HCT116 (cell line): ENCODE measurements around the gene IFIT1. TPM values are rescaled to one million over a fixed set of nuclear protein-coding genes. Genes with fewer than 3 reads are reported as not detected.

Source experiments
- ATAC-seq: fragments of 200-7000 bp; cut with Tn5 transposase; 2 replicates; pipeline ENCODE4 v1.9.1; 2020; ENCODE audit warnings: mild to moderate bottlenecking, moderate library complexity
- BruUV-seq: library from RNA; stranded (reverse); fragments of 400-500 nt; replicated peaks from 2 replicates; lab custom pipeline; 2021; lab: Mats Ljungman, UMichigan
- CTCF ChIA-PET: fragments of 300-600 bp; sonication (Branson Sonifier 250); formaldehyde crosslinking; loops from one replicate; lab custom pipeline; 2021; ENCODE audit warnings: antibody characterized with exemption; lab: Charles Lee
- POLR2A ChIA-PET: fragments of 300-600, 350-600 bp; sonication (Branson Sonifier 250); formaldehyde crosslinking; loops from one replicate; lab custom pipeline; 2021; ENCODE audit warnings: antibody characterized with exemption; lab: Charles Lee
- RAD21 ChIA-PET, 2 experiments: fragments of 300-600 bp; sonication (Branson Sonifier 250); formaldehyde crosslinking; loops; one replicate each; lab custom pipeline; 2023; ENCODE audit warnings: low total read pairs in 2 of 2; ENCODE audit not compliant: uncharacterized antibody in 2 of 2, unreplicated experiment in 2 of 2, low non-redundant PET in 1 of 2; lab: Charles Lee
- DNase-seq: peaks from one replicate; pipeline ENCODE4 v3.0.0-alpha.2; 2010; ENCODE audit warnings: low read depth, low spot score
- H2AFZ ChIP-seq: fragments of 200-600 bp; shearing (Covaris generic), sonication (generic); 2 replicates; pipeline ENCODE4 v1.6.1; 2017; ENCODE audit warnings: low read depth, mixed run types, mixed read lengths, antibody characterized with exemption, low read length; ENCODE audit not compliant: poor library complexity, severe bottlenecking
- H3K27ac ChIP-seq: 2 replicates; pipeline ENCODE4 v1.5.1; 2012; ENCODE audit warnings: low read depth, low read length
- H3K27me3 ChIP-seq: fragments of 200-600 bp; sonication (generic); 2 replicates; pipeline ENCODE4 v1.6.1; 2016; ENCODE audit warnings: mixed run types, low read length, mixed read lengths; ENCODE audit not compliant: insufficient read depth
- H3K36me3 ChIP-seq, 2 experiments: fragments of 200-500 bp in 1 of 2; fragments of 200-600 bp in 1 of 2; sonication (Bioruptor generic) in 1 of 2; sonication (generic) in 1 of 2; 2 replicates each; pipeline versions ENCODE4 v1.5.1 to v1.6.1; 2014 to 2016; ENCODE audit warnings: low read length in 2 of 2, inconsistent platforms in 1 of 2, mixed read lengths in 1 of 2, mixed run types in 1 of 2; ENCODE audit not compliant: insufficient read depth in 2 of 2, control insufficient read depth in 1 of 2
- H3K4me1 ChIP-seq, 2 experiments: fragments of 200-600 bp in 1 of 2; sonication (generic) in 1 of 2; 2 replicates each; pipeline versions ENCODE4 v1.5.1 to v1.6.1; 2012 to 2017; ENCODE audit warnings: low read length in 2 of 2, inconsistent platforms in 1 of 2, mild to moderate bottlenecking in 1 of 2, mixed read lengths in 1 of 2, mixed run types in 1 of 2, moderate library complexity in 1 of 2; ENCODE audit not compliant: insufficient read depth in 2 of 2, control insufficient read depth in 1 of 2
- H3K4me2 ChIP-seq: fragments of 200-600 bp; sonication (generic); 2 replicates; pipeline ENCODE4 v1.6.1; 2017; ENCODE audit warnings: mixed run types, low read length, mixed read lengths
- H3K4me3 ChIP-seq, 2 experiments: fragments of 200-600 bp in 1 of 2; sonication (generic) in 1 of 2; replicated peaks in 1 of 2; 2 replicates each; pipeline ENCODE4 v1.5.1; 2011 to 2016; ENCODE audit warnings: low read length in 2 of 2, control low read depth in 1 of 2, low read depth in 1 of 2, mild to moderate bottlenecking in 1 of 2, mixed read lengths in 1 of 2, mixed run types in 1 of 2
- H3K79me2 ChIP-seq: fragments of 200-600 bp; sonication (generic); 2 replicates; pipeline ENCODE4 v1.6.1; 2017; ENCODE audit warnings: mild to moderate bottlenecking, mixed run types, low read length, moderate library complexity, mixed read lengths; ENCODE audit not compliant: insufficient read depth
- H3K9ac ChIP-seq: fragments of 200-600 bp; sonication (generic); 2 replicates; pipeline ENCODE4 v1.6.1; 2016; ENCODE audit warnings: low read length, mixed read lengths
- H3K9me2 ChIP-seq: fragments of 200-600 bp; sonication (generic), shearing (Covaris generic); 2 replicates; pipeline ENCODE4 v1.6.1; 2017; ENCODE audit warnings: mixed run types, mild to moderate bottlenecking, moderate library complexity; ENCODE audit not compliant: insufficient read depth
- H3K9me3 ChIP-seq, 2 experiments: fragments of 200-500 bp in 1 of 2; fragments of 200-600 bp in 1 of 2; sonication (Bioruptor generic) in 1 of 2; sonication (generic) in 1 of 2; 2 replicates each; pipeline ENCODE4 v1.6.1; 2014 to 2017; ENCODE audit warnings: low read length in 2 of 2, mixed read lengths in 2 of 2, inconsistent platforms in 1 of 2, low read depth in 1 of 2, mild to moderate bottlenecking in 1 of 2, mixed run types in 1 of 2, moderate library complexity in 1 of 2; ENCODE audit not compliant: control insufficient read depth in 1 of 2, insufficient read depth in 1 of 2
- H4K20me1 ChIP-seq: fragments of 200-600 bp; sonication (generic), shearing (Covaris generic); 2 replicates; pipeline ENCODE4 v1.6.1; 2017; ENCODE audit warnings: mixed run types, mild to moderate bottlenecking, moderate library complexity; ENCODE audit not compliant: insufficient read depth
- CBX3 ChIP-seq: IDR thresholded peaks from 2 replicates; pipeline ENCODE4 v1.6.1; 2012; ENCODE audit warnings: low read depth
- CEBPB ChIP-seq: IDR thresholded peaks from 2 replicates; pipeline ENCODE4 v1.6.1; 2012; ENCODE audit warnings: low read depth
- EGR1 ChIP-seq: IDR thresholded peaks from 2 replicates; pipeline ENCODE4 v1.6.1; 2012; ENCODE audit warnings: low read depth
- EZH2phosphoT487 ChIP-seq: fragments of 200-600 bp; IDR thresholded peaks from 2 replicates; pipeline ENCODE4 v1.6.1; 2018; ENCODE audit warnings: antibody characterized with exemption, borderline replicate concordance
- POLR2AphosphoS5 ChIP-seq: IDR thresholded peaks from 2 replicates; pipeline ENCODE4 v1.6.1; 2011; ENCODE audit warnings: mild to moderate bottlenecking, low read depth, low read length, moderate library complexity
- RAD21 ChIP-seq: IDR thresholded peaks from 2 replicates; pipeline ENCODE4 v1.6.1; 2012; ENCODE audit warnings: low read depth, mild to moderate bottlenecking
- SIN3A ChIP-seq: IDR thresholded peaks from 2 replicates; pipeline ENCODE4 v1.6.1; 2012; ENCODE audit warnings: low read depth
- SP1 ChIP-seq: IDR thresholded peaks from 2 replicates; pipeline ENCODE4 v1.6.1; 2012; ENCODE audit warnings: low read depth
- SRF ChIP-seq: IDR thresholded peaks from 2 replicates; pipeline ENCODE4 v1.6.1; 2012; ENCODE audit warnings: low read depth
- TCF7L2 ChIP-seq: IDR thresholded peaks from 2 replicates; pipeline ENCODE4 v1.7.0; 2011; ENCODE audit warnings: borderline replicate concordance, inconsistent platforms; ENCODE audit not compliant: insufficient read depth, insufficient read length; ENCODE audit errors: extremely low read depth
- YY1 ChIP-seq: IDR thresholded peaks from 2 replicates; pipeline ENCODE4 v1.6.1; 2011; ENCODE audit warnings: low read length, low read depth, moderate library complexity, mild to moderate bottlenecking; ENCODE audit not compliant: insufficient replicate concordance; ENCODE audit errors: extremely low read depth
- ZFX ChIP-seq: fragments of 450-650 bp; IDR thresholded peaks from 2 replicates; pipeline ENCODE4 v1.6.1; 2017
- ZNF274 ChIP-seq: fragments of 200-500 bp; sonication (Bioruptor generic); IDR thresholded peaks from 2 replicates; pipeline ENCODE4 v1.6.1; 2014; ENCODE audit warnings: mild to moderate bottlenecking, low read depth, low read length, inconsistent platforms
- intact Hi-C: fragments of 100-400 bp; cut with micrococcal nuclease; formaldehyde crosslinking; loops from 2 replicates; pipeline ENCODE4 v1.10.0; 2022
- total RNA-seq: library from RNA; stranded (reverse); gene quantifications from one replicate; pipeline ENCODE4 v1.2.1, GENCODE V29; 2021; ENCODE audit not compliant: unreplicated experiment
- TF ChIP-seq, protein P1 (sequence below): IDR thresholded peaks from 2 replicates; pipeline ENCODE4 v1.6.1; 2012
- TF ChIP-seq, protein P2 (sequence below): IDR thresholded peaks from 2 replicates; pipeline ENCODE4 v1.6.1; 2012; ENCODE audit warnings: low read depth
- TF ChIP-seq, protein P3 (sequence below), 3 experiments: fragments of 200-600 bp in 1 of 3; sonication (generic) in 1 of 3; IDR thresholded peaks in 2 of 3; conservative IDR thresholded peaks in 1 of 3; 2 replicates each; pipeline ENCODE4 v1.5.1; 2012 to 2017; ENCODE audit warnings: low read depth in 2 of 3, low read length in 2 of 3, antibody characterized with exemption in 1 of 3, borderline replicate concordance in 1 of 3, control low read depth in 1 of 3, mild to moderate bottlenecking in 1 of 3, mixed read lengths in 1 of 3, mixed run types in 1 of 3, moderate library complexity in 1 of 3; ENCODE audit not compliant: insufficient read depth in 1 of 3
- TF ChIP-seq, protein P4 (sequence below): IDR thresholded peaks from 2 replicates; pipeline ENCODE4 v1.6.1; 2012

The IFIT1 gene
- total RNA-seq, 1 experiment from 2014 or later, result 3.6 TPM

DNA sequence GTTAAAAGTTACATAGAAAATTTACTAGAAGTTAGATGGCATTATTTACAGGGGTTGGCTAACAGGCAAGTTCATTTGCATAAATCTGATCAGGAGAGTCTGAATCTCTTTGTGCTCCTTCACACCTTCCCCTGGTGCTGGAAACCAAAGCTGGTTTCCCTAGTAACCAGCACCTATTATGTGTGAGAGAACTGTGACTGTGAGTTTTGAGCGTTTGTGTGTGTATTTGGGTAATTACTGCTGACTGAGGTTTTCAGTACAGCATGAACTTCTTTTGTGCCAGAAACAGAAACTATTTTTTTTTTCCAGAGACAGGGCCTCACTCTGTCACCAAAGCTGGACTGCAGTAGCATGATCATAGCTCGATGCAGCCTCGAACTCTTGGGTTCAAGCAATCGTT, 24.9 kb upstream of the IFIT1 start:
- Histone ChIP-seq H3K4me3 (no peak overlapping the region), H3K79me2 (no peaks in the 10 kb centered on the region), H2AFZ (no peak overlapping the region), H4K20me1 (no peaks in the 10 kb centered on the region), H3K4me1 (no peaks in the 10 kb centered on the region), H3K27me3 (no peaks in the 10 kb centered on the region), H3K9me2 (no peaks in the 10 kb centered on the region), H3K9me3 (no peaks in the 10 kb centered on the region), H3K27ac (no peak overlapping the region), H3K4me2 (no peak overlapping the region), H3K9ac (no peak overlapping the region), H3K36me3 (no peaks in the 10 kb centered on the region)
- POLR2A ChIA-PET, result no interaction called here
- CTCF ChIA-PET, result no interaction called here
- DNase-seq (no peak), ATAC-seq (no peak)
- TF ChIP-seq, protein P1, sequence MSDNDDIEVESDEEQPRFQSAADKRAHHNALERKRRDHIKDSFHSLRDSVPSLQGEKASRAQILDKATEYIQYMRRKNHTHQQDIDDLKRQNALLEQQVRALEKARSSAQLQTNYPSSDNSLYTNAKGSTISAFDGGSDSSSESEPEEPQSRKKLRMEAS, result no peak
- no peak for TF ChIP-seq SIN3A
- TF ChIP-seq, protein P2, sequence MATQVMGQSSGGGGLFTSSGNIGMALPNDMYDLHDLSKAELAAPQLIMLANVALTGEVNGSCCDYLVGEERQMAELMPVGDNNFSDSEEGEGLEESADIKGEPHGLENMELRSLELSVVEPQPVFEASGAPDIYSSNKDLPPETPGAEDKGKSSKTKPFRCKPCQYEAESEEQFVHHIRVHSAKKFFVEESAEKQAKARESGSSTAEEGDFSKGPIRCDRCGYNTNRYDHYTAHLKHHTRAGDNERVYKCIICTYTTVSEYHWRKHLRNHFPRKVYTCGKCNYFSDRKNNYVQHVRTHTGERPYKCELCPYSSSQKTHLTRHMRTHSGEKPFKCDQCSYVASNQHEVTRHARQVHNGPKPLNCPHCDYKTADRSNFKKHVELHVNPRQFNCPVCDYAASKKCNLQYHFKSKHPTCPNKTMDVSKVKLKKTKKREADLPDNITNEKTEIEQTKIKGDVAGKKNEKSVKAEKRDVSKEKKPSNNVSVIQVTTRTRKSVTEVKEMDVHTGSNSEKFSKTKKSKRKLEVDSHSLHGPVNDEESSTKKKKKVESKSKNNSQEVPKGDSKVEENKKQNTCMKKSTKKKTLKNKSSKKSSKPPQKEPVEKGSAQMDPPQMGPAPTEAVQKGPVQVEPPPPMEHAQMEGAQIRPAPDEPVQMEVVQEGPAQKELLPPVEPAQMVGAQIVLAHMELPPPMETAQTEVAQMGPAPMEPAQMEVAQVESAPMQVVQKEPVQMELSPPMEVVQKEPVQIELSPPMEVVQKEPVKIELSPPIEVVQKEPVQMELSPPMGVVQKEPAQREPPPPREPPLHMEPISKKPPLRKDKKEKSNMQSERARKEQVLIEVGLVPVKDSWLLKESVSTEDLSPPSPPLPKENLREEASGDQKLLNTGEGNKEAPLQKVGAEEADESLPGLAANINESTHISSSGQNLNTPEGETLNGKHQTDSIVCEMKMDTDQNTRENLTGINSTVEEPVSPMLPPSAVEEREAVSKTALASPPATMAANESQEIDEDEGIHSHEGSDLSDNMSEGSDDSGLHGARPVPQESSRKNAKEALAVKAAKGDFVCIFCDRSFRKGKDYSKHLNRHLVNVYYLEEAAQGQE, result no peak
- TF ChIP-seq CBX3, result no peak
- no peak for TF ChIP-seq POLR2AphosphoS5
- TF ChIP-seq YY1, result no peak
- TF ChIP-seq ZNF274, result no peak
- TF ChIP-seq, protein P3, sequence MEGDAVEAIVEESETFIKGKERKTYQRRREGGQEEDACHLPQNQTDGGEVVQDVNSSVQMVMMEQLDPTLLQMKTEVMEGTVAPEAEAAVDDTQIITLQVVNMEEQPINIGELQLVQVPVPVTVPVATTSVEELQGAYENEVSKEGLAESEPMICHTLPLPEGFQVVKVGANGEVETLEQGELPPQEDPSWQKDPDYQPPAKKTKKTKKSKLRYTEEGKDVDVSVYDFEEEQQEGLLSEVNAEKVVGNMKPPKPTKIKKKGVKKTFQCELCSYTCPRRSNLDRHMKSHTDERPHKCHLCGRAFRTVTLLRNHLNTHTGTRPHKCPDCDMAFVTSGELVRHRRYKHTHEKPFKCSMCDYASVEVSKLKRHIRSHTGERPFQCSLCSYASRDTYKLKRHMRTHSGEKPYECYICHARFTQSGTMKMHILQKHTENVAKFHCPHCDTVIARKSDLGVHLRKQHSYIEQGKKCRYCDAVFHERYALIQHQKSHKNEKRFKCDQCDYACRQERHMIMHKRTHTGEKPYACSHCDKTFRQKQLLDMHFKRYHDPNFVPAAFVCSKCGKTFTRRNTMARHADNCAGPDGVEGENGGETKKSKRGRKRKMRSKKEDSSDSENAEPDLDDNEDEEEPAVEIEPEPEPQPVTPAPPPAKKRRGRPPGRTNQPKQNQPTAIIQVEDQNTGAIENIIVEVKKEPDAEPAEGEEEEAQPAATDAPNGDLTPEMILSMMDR (IDR thresholded peaks at IDR 0.05 in 2 of 3, conservative IDR thresholded peaks at IDR 0.05 in 1 of 3; ENCODE audit: borderline replicate concordance in 1 of 3, insufficient read depth in 1 of 3, low read depth in 2 of 3, low read length in 2 of 3), result no peak
- TF ChIP-seq, protein P4, sequence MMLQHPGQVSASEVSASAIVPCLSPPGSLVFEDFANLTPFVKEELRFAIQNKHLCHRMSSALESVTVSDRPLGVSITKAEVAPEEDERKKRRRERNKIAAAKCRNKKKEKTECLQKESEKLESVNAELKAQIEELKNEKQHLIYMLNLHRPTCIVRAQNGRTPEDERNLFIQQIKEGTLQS, result no peak
- no peak for TF ChIP-seq EZH2phosphoT487
- TF ChIP-seq EGR1, result no peak
- TF ChIP-seq CEBPB, result no peak
- TF ChIP-seq ZFX, result no peak
- no peak for TF ChIP-seq SRF
- TF ChIP-seq TCF7L2, result no peak
- no peak for TF ChIP-seq RAD21
- no peak for TF ChIP-seq SP1
- RAD21 ChIA-PET, result interaction anchor here in 1 of 2 experiments (0.6 kb wide), 1 partner anchor 16 kb away, joined by 3 read pairs; no protein-coding TSS in a partner anchor
- BruUV-seq, result no TSS peak
- intact Hi-C loops, result no loop called here
